GM12865 (cell line): Measurements from ENCODE around the gene ZMYND10.
A peak's percentile ranks its signal among the peaks of the same experiment; 100 is the strongest.
"Not testable (repeated sequence)": the region's sequence is repeated elsewhere in the genome, so short reads cannot be mapped to it uniquely, and the experiment has no call there.

Experiments used
- DNase-seq: peaks from one replicate; pipeline ENCODE4 v3.0.0; 2010; ENCODE audit warnings: low read depth
- H3K4me3 ChIP-seq: 2 replicates; pipeline ENCODE4 v1.5.1; 2011; ENCODE audit warnings: mild to moderate bottlenecking, low read depth, low read length, control low read depth
- CTCF ChIP-seq: IDR thresholded peaks from 2 replicates; pipeline ENCODE4 v1.5.1; 2011; ENCODE audit warnings: low read length, control low read depth, low read depth, inconsistent platforms; ENCODE audit not compliant: insufficient read depth; ENCODE audit errors: missing control alignments

ZMYND10 gene

DNA sequence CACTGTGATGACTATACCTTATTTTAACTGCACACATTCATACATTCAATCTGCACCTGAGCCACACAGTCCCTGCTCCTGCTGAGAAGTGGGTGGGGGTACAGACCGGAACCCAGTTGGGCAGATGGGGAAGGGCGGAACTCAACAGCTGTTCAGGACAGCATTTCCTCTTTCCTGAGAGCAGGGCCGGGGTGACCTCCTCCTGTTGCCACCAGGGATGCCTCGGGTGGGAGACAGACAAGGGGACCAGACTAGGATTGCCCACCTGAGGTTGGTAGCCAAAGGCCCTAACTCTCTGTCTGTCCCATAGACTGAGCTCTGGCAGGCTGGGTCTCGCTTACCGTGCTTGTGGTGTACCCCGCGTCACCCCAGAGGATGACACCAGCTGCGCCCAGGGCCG lies 26.9 kb downstream of the ZMYND10 start:
- H3K4me3 ChIP-seq = no peak overlapping the region
- DNase-seq = no peak
- TF ChIP-seq CTCF = no peak

DNA sequence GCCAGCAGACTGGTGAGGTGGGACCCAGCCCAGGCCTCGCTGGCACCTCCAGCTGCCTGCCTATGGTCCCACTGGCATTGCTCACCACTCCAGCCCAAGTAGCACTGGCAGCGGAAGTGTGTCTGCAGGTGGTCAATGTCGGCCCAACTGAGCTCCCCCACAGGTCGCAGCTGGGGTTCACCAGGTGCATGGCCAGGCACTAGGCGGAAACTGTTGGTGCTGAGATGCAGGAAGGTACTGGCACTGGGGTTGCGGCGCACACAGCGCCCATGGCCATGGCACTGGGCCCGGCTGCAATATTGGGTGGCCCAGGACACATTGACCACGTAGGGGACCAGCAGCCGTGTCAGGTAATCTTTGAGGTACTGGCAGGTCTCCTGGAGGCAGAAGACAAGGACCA lies 27.4 kb downstream of the ZMYND10 start:
- DNase-seq = no peak
- no peak for TF ChIP-seq CTCF
- no peak overlapping the region for H3K4me3 ChIP-seq

DNA sequence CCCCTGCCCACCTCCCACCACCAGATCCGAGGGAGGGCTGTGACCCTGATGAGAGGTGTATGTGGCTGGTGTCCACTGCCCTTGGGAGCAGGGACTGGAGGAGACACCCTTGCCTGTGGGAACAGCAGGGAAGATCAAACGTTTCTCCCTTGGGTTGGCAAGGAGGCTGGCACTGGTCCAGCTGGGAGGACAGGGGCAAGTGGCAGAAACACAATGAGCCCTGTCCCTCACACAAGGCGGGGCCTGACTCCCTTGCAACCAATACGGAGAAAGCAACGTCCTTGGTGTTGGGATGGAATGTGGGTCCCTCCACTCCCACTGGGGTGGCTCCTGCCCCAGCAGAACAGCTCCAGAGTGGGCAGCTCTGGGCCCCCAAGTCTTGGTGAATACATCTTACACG lies 28.2 kb downstream of the ZMYND10 start:
- H3K4me3 ChIP-seq = no peak overlapping the region
- no peak for TF ChIP-seq CTCF
- no peak for DNase-seq

GRCh38 chr3:50316657-50317242 lies 28.8 kb downstream of the ZMYND10 start:
- TF ChIP-seq CTCF = no peak

GRCh38 chr3:50314816-50315215 lies 30.7 kb downstream of the ZMYND10 start:
- TF ChIP-seq CTCF = no peak
- no peak for DNase-seq
- no peak overlapping the region for H3K4me3 ChIP-seq

More at GRCh38 chr3:50316657-50317242, 28.8 kb downstream of the ZMYND10 start:
- H3K4me3 ChIP-seq = no peak overlapping the region
- peak; percentile 60 for DNase-seq

DNA sequence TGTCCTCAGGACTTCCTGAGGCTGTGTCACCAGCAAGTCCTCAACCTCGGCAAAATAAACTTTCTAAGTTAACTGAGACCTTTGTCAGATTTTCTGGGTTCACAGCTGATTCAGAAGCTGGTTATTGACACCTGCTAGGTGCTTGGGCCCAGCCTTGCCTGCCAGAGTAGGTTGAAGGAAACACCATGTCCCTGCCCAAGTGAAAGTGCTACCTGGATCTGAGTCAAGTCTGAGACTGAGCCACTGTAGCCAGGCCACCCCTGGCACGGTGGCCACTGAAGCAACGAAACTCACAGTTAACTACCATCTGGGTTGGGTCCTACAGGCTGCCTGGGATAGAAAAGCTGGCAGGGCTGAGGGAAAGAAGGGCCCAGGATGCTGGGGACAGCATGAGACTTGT lies 31.2 kb downstream of the ZMYND10 start:
- TF ChIP-seq CTCF = no peak
- H3K4me3 ChIP-seq = no peak overlapping the region
- DNase-seq = no peak

DNA sequence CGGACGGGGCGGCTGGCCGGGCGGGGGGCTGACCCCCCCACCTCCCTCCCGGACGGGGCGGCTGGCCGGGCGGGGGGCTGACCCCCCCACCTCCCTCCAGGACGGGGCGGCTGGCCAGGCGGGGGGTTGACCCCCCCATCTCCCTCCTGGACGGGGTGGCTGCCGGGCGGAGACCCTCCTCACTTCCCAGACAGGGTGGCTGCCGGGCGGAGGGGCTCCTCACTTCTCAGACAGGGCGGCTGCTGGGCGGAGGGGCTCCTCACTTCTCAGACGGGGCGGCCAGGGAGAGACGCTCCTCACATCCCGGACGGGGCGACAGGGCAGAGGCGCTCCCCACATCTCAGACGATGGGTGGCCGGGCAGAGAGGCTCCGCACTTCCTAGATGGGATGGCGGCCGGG lies 33.5 kb downstream of the ZMYND10 start:
- not testable (repeated sequence) for H3K4me3 ChIP-seq, DNase-seq

DNA sequence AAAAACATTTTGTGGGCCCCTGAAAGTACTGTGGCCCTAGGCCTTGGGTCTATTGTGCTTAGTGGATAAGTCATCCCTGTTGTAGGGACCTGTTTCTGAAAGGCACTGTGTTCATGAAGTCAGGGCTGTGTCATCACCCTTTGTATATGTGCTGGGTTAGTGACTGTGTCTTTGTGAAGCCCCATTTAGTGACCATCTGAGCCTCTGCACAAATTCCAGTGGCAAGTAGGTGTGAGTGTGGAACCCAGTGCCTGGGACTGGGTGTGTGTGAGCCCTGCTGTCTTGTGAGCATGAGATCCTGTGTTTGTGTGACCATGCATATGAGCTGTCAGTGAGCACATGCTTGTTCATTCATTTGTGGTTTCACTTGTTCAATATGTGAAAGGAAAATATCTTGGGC lies 40.9 kb downstream of the ZMYND10 start:
- no peak for TF ChIP-seq CTCF
- DNase-seq = no peak
- no peak overlapping the region for H3K4me3 ChIP-seq
